PFSK-1 (cell line): Measurements from ENCODE around the gene FGF6.

Experiments used
- FOXP2 ChIP-seq: optimal IDR thresholded peaks from 2 replicates; pipeline ENCODE3; 2011; ENCODE audit warnings: borderline replicate concordance, control low read depth, inconsistent platforms; ENCODE audit not compliant: insufficient read depth; ENCODE audit errors: extremely low read length, extremely low read depth
- POLR2AphosphoS5 ChIP-seq: IDR thresholded peaks from 2 replicates; pipeline ENCODE4 v1.6.1; 2012; ENCODE audit warnings: low read depth, mild to moderate bottlenecking, control low read depth, low read length, moderate library complexity
- REST ChIP-seq, 2 experiments: IDR thresholded peaks; 2 replicates each; pipeline versions ENCODE4 v1.6.1 to v1.8.0; 2011 to 2012; ENCODE audit warnings: low read depth in 2 of 2, low read length in 2 of 2, control low read depth in 1 of 2, inconsistent platforms in 1 of 2, mild to moderate bottlenecking in 1 of 2, moderate library complexity in 1 of 2; ENCODE audit not compliant: insufficient read depth in 1 of 2
- SIN3A ChIP-seq: IDR thresholded peaks from 2 replicates; pipeline ENCODE4 v1.6.1; 2012; ENCODE audit warnings: mild to moderate bottlenecking, low read length, moderate library complexity, borderline replicate concordance; ENCODE audit not compliant: insufficient read depth
- TAF1 ChIP-seq: IDR thresholded peaks from 2 replicates; pipeline ENCODE4 v1.6.1; 2012; ENCODE audit warnings: low read length, control low read depth, borderline replicate concordance; ENCODE audit not compliant: insufficient read depth

Gene FGF6

GRCh38 chr12:4441355-4442335 lies 4.0 kb downstream of the FGF6 start:
- no peak for TF ChIP-seq TAF1
- TF ChIP-seq REST (IDR thresholded peaks at IDR 0.05; ENCODE audit: insufficient read depth in 1 of 2, low read depth in 2 of 2, low read length in 2 of 2): no peak
- no peak for TF ChIP-seq FOXP2
- TF ChIP-seq POLR2AphosphoS5: no peak
- no peak for TF ChIP-seq SIN3A

GRCh38 chr12:4440187-4440941 lies 5.3 kb downstream of the FGF6 start:
- TF ChIP-seq TAF1: no peak
- no peak for TF ChIP-seq POLR2AphosphoS5
- TF ChIP-seq FOXP2: no peak
- TF ChIP-seq REST (IDR thresholded peaks at IDR 0.05; ENCODE audit: insufficient read depth in 1 of 2, low read depth in 2 of 2, low read length in 2 of 2): no peak
- TF ChIP-seq SIN3A: no peak

- TF ChIP-seq POLR2AphosphoS5 (no peak), TAF1 (no peak), FOXP2 (no peak), REST (IDR thresholded peaks at IDR 0.05; ENCODE audit: insufficient read depth in 1 of 2, low read depth in 2 of 2, low read length in 2 of 2) (no peak), SIN3A (no peak)
Observed at GRCh38 chr12:4439736-4440135, 5.9 kb downstream of the FGF6 start.

GRCh38 chr12:4438834-4439596 lies 6.6 kb downstream of the FGF6 start:
- TF ChIP-seq FOXP2 (no peak), SIN3A (no peak), TAF1 (no peak), POLR2AphosphoS5 (no peak), REST (IDR thresholded peaks at IDR 0.05; ENCODE audit: insufficient read depth in 1 of 2, low read depth in 2 of 2, low read length in 2 of 2) (no peak)
